AG10803 (cell line): ENCODE data around the gene ACKR2.

Experiments used
- DNase-seq: peaks from one replicate; pipeline ENCODE4 v3.0.0; 2010; ENCODE audit warnings: low read depth
- H3K4me3 ChIP-seq: 2 replicates; pipeline ENCODE4 v1.5.1; 2011; ENCODE audit warnings: mild to moderate bottlenecking, low read length, control low read depth
- CTCF ChIP-seq: conservative IDR thresholded peaks from 2 replicates; pipeline ENCODE4 v1.5.1; 2011; ENCODE audit warnings: mild to moderate bottlenecking, low read length, control low read depth, inconsistent platforms

ACKR2 gene

GRCh38 chr3:42892169-42892568 lies 82.9 kb downstream of the ACKR2 start:
- DNase-seq: no peak
- no peak overlapping the region for H3K4me3 ChIP-seq
- no peak for TF ChIP-seq CTCF

- no peak overlapping the region for H3K4me3 ChIP-seq
- TF ChIP-seq CTCF: no peak
- no peak for DNase-seq
These were observed 83.6 kb downstream of the ACKR2 start for GRCh38 chr3:42892807-42893206.

GRCh38 chr3:42894698-42895579 lies 85.7 kb downstream of the ACKR2 start:
- TF ChIP-seq CTCF: no peak
- no peak overlapping the region for H3K4me3 ChIP-seq
- DNase-seq: no peak

- TF ChIP-seq CTCF: no peak
- no peak overlapping the region for H3K4me3 ChIP-seq
- no peak for DNase-seq
These were observed 86.3 kb downstream of the ACKR2 start for GRCh38 chr3:42895580-42895868.

- H3K4me3 ChIP-seq: no peak overlapping the region
- DNase-seq: peak; percentile 11
- TF ChIP-seq CTCF: 0 out of 2 replicates have a peak, but pooled peaks have one; percentile 3
These were observed 89.8 kb downstream of the ACKR2 start for GRCh38 chr3:42898896-42899675.

- DNase-seq: no peak
- no peak for TF ChIP-seq CTCF
- no peak overlapping the region for H3K4me3 ChIP-seq
These were observed 91.2 kb downstream of the ACKR2 start for GRCh38 chr3:42900226-42901072.
